WERI-Rb-1 (cell line): Measurements from ENCODE around the gene PLD5.

Experiments used
- DNase-seq: peaks from one replicate; pipeline ENCODE4 v3.0.0-alpha.2; 2020
- H3K27ac ChIP-seq: fragments of 250-450 bp; sonication (Bioruptor Pico); 2 replicates; pipeline ENCODE4 v1.5.1; 2020; ENCODE audit warnings: mild to moderate bottlenecking, moderate library complexity
- H3K27me3 ChIP-seq: fragments of 250-450 bp; sonication (Bioruptor Pico); 2 replicates; pipeline ENCODE4 v1.5.1; 2021; ENCODE audit warnings: mild to moderate bottlenecking, low read depth, moderate library complexity; ENCODE audit not compliant: insufficient read depth, severe bottlenecking
- H3K36me3 ChIP-seq: fragments of 250-450 bp; sonication (Bioruptor Pico); 2 replicates; pipeline ENCODE4 v1.5.1; 2020; ENCODE audit warnings: mild to moderate bottlenecking, moderate library complexity
- H3K4me3 ChIP-seq: 2 replicates; pipeline ENCODE4 v1.5.1; 2011; ENCODE audit warnings: low read depth, mild to moderate bottlenecking, control low read depth, low read length
- H3K9me3 ChIP-seq: fragments of 250-450 bp; sonication (Bioruptor Pico); 2 replicates; pipeline ENCODE4 v1.5.1; 2021; ENCODE audit warnings: mild to moderate bottlenecking, moderate library complexity; ENCODE audit not compliant: severe bottlenecking
- CTCF ChIP-seq: IDR thresholded peaks from 2 replicates; pipeline ENCODE4 v1.5.1; 2011; ENCODE audit warnings: low read depth, mild to moderate bottlenecking, control low read depth, inconsistent platforms, low read length

Gene PLD5

DNA sequence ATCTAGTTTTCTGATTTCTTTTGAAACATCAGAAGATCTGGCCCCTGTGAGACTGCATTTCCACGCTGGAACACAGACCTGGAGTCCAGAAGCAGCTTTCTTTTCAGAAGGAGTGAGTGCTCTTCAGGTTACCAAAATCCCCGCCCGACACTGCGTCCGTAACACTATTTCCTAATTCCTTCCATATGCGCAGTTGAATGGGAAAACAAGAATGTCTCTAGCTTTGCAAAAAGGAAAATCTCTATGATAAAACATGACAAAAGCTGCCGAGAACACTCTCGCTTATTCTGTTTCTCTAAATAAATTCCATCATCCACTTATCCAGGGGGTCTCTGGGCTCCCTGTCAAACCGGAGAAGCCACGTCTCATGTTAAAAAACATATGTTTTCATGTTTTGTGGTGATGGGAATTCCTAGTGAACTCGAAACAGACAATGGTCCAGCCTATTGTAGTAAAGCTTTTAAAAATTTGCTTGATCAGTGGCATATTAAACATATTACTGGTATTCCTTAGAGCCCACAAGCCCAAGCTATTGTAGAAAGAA lies 67.7 kb downstream of the PLD5 start:
- Histone ChIP-seq H3K36me3 (no peaks in the 10 kb centered on the region), H3K27ac (no peak overlapping the region), H3K27me3 (no peaks in the 10 kb centered on the region), H3K9me3 (no peaks in the 10 kb centered on the region), H3K4me3 (no peak overlapping the region)
- no peak for TF ChIP-seq CTCF
- no peak for DNase-seq

GRCh38 chr1:242455052-242455361 lies 69.5 kb downstream of the PLD5 start:
- Histone ChIP-seq H3K27ac (no peak overlapping the region), H3K4me3 (no peak overlapping the region), H3K27me3 (no peaks in the 10 kb centered on the region), H3K9me3 (no peaks in the 10 kb centered on the region), H3K36me3 (no peaks in the 10 kb centered on the region)
- TF ChIP-seq CTCF, result no peak
- DNase-seq, result no peak

- Histone ChIP-seq H3K36me3 (no peaks in the 10 kb centered on the region), H3K27me3 (no peaks in the 10 kb centered on the region), H3K27ac (no peak overlapping the region), H3K4me3 (no peak overlapping the region), H3K9me3 (no peaks in the 10 kb centered on the region)
- TF ChIP-seq CTCF, result peak; percentile 75
- peak; percentile 33 for DNase-seq
Observed at GRCh38 chr1:242454262-242455051, 70.0 kb downstream of the PLD5 start.

GRCh38 chr1:242452573-242452972 lies 71.9 kb downstream of the PLD5 start:
- no peak overlapping the region for H3K4me3 ChIP-seq
- no peaks in the 10 kb centered on the region for H3K9me3 ChIP-seq
- H3K36me3 ChIP-seq, result no peaks in the 10 kb centered on the region
- no peak for TF ChIP-seq CTCF
- no peaks in the 10 kb centered on the region for H3K27me3 ChIP-seq
- no peak overlapping the region for H3K27ac ChIP-seq
- DNase-seq, result no peak

- Histone ChIP-seq H3K4me3 (no peak overlapping the region), H3K27ac (no peak overlapping the region), H3K36me3 (no peaks in the 10 kb centered on the region), H3K27me3 (no peaks in the 10 kb centered on the region), H3K9me3 (no peaks in the 10 kb centered on the region)
- no peak for TF ChIP-seq CTCF
- DNase-seq, result no peak
Observed at GRCh38 chr1:242449661-242450060, 74.8 kb downstream of the PLD5 start.
